Panc1 (cell line): ENCODE results near the gene MRPL43. TPM values are rescaled to one million over a fixed set of nuclear protein-coding genes. Genes with fewer than 3 reads are reported as not detected.

Experiments
- ATAC-seq: fragments of 200-7000 bp; cut with Tn5 transposase; 2 replicates; pipeline ENCODE4 v1.9.1; 2020; ENCODE audit warnings: mild to moderate bottlenecking, moderate library complexity
- BruUV-seq: library from RNA; stranded (reverse); fragments of 400-500 nt; replicated peaks from 2 replicates; lab custom pipeline; 2021; lab: Mats Ljungman, UMichigan
- CTCF ChIA-PET: fragments of 300-600 bp; sonication (Branson Sonifier 250); formaldehyde crosslinking; loops from one replicate; lab custom pipeline; 2022; ENCODE audit warnings: antibody characterized with exemption; lab: Charles Lee
- POLR2A ChIA-PET: fragments of 300-600 bp; sonication (Branson Sonifier 250); formaldehyde crosslinking; loops from one replicate; lab custom pipeline; 2022; ENCODE audit warnings: antibody characterized with exemption; lab: Charles Lee
- DNase-seq: peaks from one replicate; pipeline ENCODE4 v3.0.0-alpha.2; 2010; ENCODE audit warnings: low read depth, low spot score
- H3K27ac ChIP-seq: 2 replicates; pipeline ENCODE4 v1.5.1; 2011; ENCODE audit warnings: mild to moderate bottlenecking, low read length, inconsistent platforms
- H3K27me3 ChIP-seq: fragments of 200-500 bp; sonication (Bioruptor generic); 2 replicates; pipeline ENCODE4 v1.6.0; 2014; ENCODE audit warnings: low read length, inconsistent platforms; ENCODE audit not compliant: control insufficient read depth, insufficient read depth
- H3K36me3 ChIP-seq: fragments of 200-500 bp; sonication (Bioruptor generic); 2 replicates; pipeline ENCODE4 v1.5.1; 2014; ENCODE audit warnings: inconsistent platforms, mild to moderate bottlenecking, low read length, moderate library complexity; ENCODE audit not compliant: control insufficient read depth, insufficient read depth
- H3K4me1 ChIP-seq: 2 replicates; pipeline ENCODE4 v1.5.1; 2011; ENCODE audit warnings: inconsistent platforms, mild to moderate bottlenecking, low read length, moderate library complexity; ENCODE audit not compliant: control insufficient read depth, insufficient read depth
- H3K4me3 ChIP-seq, 2 experiments: 2 replicates each; pipeline ENCODE4 v1.5.1; 2011 to 2012; ENCODE audit warnings: low read depth in 2 of 2, low read length in 2 of 2, mild to moderate bottlenecking in 2 of 2, inconsistent platforms in 1 of 2, moderate library complexity in 1 of 2
- H3K9me3 ChIP-seq: fragments of 200-500 bp; sonication (Bioruptor generic); 2 replicates; pipeline ENCODE4 v1.5.1; 2014; ENCODE audit warnings: low read depth, mild to moderate bottlenecking, inconsistent platforms, low read length, moderate library complexity; ENCODE audit not compliant: control insufficient read depth, insufficient read depth
- POLR2AphosphoS5 ChIP-seq: IDR thresholded peaks from 2 replicates; pipeline ENCODE4 v1.6.1; 2012; ENCODE audit warnings: mild to moderate bottlenecking, low read depth, low read length, moderate library complexity
- SIN3A ChIP-seq: IDR thresholded peaks from 2 replicates; pipeline ENCODE4 v1.6.1; 2012; ENCODE audit warnings: low read depth, mild to moderate bottlenecking, low read length, moderate library complexity, borderline replicate concordance; ENCODE audit not compliant: insufficient read depth
- TCF7L2 ChIP-seq: IDR thresholded peaks from 2 replicates; pipeline ENCODE4 v1.6.1; 2011; ENCODE audit warnings: mild to moderate bottlenecking, low read depth, low read length, inconsistent platforms
- in situ Hi-C: cut with HindIII; loops from 2 replicates; pipeline ENCODE4 v1.10.0; 2016; ENCODE audit warnings: low sequenced_read_pairs, low pct_unique_long_range_greater_than_20kb
- intact Hi-C: fragments of 100-400 bp; cut with micrococcal nuclease; formaldehyde crosslinking; loops from one replicate; pipeline ENCODE4 v1.10.0; 2022; ENCODE audit not compliant: unreplicated experiment
- total RNA-seq: library from RNA; stranded (reverse); gene quantifications from one replicate; pipeline ENCODE4 v1.2.1, GENCODE V29; 2021; ENCODE audit not compliant: unreplicated experiment
- TF ChIP-seq, protein P1 (sequence below): fragments of 450-650 bp; IDR thresholded peaks from 2 replicates; pipeline ENCODE4 v1.5.1; 2017; ENCODE audit warnings: mild to moderate bottlenecking
- TF ChIP-seq, protein P2 (sequence below), 2 experiments: IDR thresholded peaks; 2 replicates each; pipeline ENCODE4 v1.6.1; 2011 to 2012; ENCODE audit warnings: low read depth in 2 of 2, control low read depth in 1 of 2, low read length in 1 of 2, mild to moderate bottlenecking in 1 of 2, moderate library complexity in 1 of 2; ENCODE audit not compliant: insufficient read depth in 1 of 2

Gene MRPL43
- total RNA-seq, 1 experiment from 2014 or later: 108 TPM

DNA sequence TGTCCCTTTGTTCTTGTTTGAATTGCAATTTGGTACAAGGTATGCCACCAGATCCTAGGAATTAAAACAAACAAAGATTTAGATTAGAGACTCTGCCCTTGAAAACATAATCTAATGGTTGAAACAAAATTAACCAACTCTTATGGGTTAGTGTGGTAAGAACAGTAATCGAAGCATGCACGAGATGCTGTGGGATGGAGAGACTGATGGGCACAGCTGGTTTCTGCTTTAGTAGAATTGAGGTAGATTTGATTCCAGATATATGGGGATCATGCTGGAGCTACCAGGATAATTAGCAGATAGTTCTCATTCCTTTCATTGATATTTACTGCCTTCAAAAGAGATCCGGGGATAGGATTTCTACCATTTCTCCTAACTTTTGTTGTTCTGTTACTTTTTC, 38.4 kb downstream of the MRPL43 start:
- H3K27ac ChIP-seq: no peak overlapping the region
- no peak overlapping the region for H3K4me3 ChIP-seq
- BruUV-seq: no TSS peak
- TF ChIP-seq SIN3A (no peak), TCF7L2 (no peak), POLR2AphosphoS5 (no peak)
- TF ChIP-seq, protein P1, sequence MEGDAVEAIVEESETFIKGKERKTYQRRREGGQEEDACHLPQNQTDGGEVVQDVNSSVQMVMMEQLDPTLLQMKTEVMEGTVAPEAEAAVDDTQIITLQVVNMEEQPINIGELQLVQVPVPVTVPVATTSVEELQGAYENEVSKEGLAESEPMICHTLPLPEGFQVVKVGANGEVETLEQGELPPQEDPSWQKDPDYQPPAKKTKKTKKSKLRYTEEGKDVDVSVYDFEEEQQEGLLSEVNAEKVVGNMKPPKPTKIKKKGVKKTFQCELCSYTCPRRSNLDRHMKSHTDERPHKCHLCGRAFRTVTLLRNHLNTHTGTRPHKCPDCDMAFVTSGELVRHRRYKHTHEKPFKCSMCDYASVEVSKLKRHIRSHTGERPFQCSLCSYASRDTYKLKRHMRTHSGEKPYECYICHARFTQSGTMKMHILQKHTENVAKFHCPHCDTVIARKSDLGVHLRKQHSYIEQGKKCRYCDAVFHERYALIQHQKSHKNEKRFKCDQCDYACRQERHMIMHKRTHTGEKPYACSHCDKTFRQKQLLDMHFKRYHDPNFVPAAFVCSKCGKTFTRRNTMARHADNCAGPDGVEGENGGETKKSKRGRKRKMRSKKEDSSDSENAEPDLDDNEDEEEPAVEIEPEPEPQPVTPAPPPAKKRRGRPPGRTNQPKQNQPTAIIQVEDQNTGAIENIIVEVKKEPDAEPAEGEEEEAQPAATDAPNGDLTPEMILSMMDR: no peak
- TF ChIP-seq, protein P2, sequence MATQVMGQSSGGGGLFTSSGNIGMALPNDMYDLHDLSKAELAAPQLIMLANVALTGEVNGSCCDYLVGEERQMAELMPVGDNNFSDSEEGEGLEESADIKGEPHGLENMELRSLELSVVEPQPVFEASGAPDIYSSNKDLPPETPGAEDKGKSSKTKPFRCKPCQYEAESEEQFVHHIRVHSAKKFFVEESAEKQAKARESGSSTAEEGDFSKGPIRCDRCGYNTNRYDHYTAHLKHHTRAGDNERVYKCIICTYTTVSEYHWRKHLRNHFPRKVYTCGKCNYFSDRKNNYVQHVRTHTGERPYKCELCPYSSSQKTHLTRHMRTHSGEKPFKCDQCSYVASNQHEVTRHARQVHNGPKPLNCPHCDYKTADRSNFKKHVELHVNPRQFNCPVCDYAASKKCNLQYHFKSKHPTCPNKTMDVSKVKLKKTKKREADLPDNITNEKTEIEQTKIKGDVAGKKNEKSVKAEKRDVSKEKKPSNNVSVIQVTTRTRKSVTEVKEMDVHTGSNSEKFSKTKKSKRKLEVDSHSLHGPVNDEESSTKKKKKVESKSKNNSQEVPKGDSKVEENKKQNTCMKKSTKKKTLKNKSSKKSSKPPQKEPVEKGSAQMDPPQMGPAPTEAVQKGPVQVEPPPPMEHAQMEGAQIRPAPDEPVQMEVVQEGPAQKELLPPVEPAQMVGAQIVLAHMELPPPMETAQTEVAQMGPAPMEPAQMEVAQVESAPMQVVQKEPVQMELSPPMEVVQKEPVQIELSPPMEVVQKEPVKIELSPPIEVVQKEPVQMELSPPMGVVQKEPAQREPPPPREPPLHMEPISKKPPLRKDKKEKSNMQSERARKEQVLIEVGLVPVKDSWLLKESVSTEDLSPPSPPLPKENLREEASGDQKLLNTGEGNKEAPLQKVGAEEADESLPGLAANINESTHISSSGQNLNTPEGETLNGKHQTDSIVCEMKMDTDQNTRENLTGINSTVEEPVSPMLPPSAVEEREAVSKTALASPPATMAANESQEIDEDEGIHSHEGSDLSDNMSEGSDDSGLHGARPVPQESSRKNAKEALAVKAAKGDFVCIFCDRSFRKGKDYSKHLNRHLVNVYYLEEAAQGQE (IDR thresholded peaks at IDR 0.05; ENCODE audit: insufficient read depth in 1 of 2, low read depth in 2 of 2, low read length in 1 of 2): no peak
- H3K9me3 ChIP-seq: no peaks in the 10 kb centered on the region
- no peak for DNase-seq
- intact Hi-C loops: no loop called here
- no peaks in the 10 kb centered on the region for H3K27me3 ChIP-seq
- H3K4me1 ChIP-seq: no peaks in the 10 kb centered on the region
- ChIA-PET CTCF (no interaction called here), POLR2A (no interaction called here)
- in situ Hi-C loops: no loop called here
- no peak for ATAC-seq
- peaks cover 55% of the 10 kb centered on the region for H3K36me3 ChIP-seq

DNA sequence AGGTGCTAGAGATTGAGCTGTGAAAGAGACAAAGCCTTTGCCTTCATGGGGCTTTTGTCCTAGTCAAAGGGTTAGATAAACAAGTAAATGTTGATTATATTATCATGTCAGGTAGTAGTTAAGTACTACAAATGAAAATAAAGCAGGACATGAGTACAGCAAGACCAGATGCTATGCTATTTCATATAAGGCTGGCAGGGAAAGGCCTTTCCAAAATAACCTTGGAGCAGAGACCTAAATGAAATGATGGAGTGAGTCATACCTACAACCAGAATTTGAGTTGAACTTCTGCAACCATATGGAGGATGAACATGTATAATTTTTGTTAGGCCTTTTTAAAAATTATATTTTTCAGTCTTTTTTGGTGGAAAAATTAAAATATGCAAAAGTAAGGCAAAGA, 41.5 kb downstream of the MRPL43 start:
- no peaks in the 10 kb centered on the region for H3K4me1 ChIP-seq
- ChIA-PET CTCF (no interaction called here), POLR2A (no interaction called here)
- TF ChIP-seq SIN3A: no peak
- TF ChIP-seq, protein P1: no peak
- no peak for TF ChIP-seq POLR2AphosphoS5
- TF ChIP-seq TCF7L2: no peak
- TF ChIP-seq, protein P2 (IDR thresholded peaks at IDR 0.05; ENCODE audit: insufficient read depth in 1 of 2, low read depth in 2 of 2, low read length in 1 of 2): no peak
- no peak overlapping the region for H3K4me3 ChIP-seq
- H3K9me3 ChIP-seq: no peaks in the 10 kb centered on the region
- no peak overlapping the region for H3K27ac ChIP-seq
- BruUV-seq: no TSS peak
- no peak for DNase-seq
- ATAC-seq: no peak
- no peaks in the 10 kb centered on the region for H3K27me3 ChIP-seq
- H3K36me3 ChIP-seq: peaks cover 68% of the 10 kb centered on the region
- intact Hi-C loops (no loop called here), in situ Hi-C loops (no loop called here)
